GM21825 (cell line): ENCODE results near the gene AGO3.
"Not testable (repeated sequence)": the region's sequence is repeated elsewhere in the genome, so short reads cannot be mapped to it uniquely, and the experiment has no call there.

Experiments used
- ATAC-seq: cut with Tn5 transposase; IDR thresholded peaks from one replicate; pipeline ENCODE4 v1.9.1; 2021; ENCODE audit warnings: mild to moderate bottlenecking, moderate library complexity; ENCODE audit not compliant: unreplicated experiment

Gene AGO3

GRCh38 chr1:35930593-35931445 lies at the start of gene AGO3:
Gene AGO3 (plus strand): TSS chr1:35931105. CDS start chr1:35931427, 322 bp downstream.
- ATAC-seq, result peak; percentile 83

GRCh38 chr1:35881850-35882273 lies 49.0 kb upstream of the AGO3 start:
- ATAC-seq, result no peak

- no peak for ATAC-seq
Measured at GRCh38 chr1:35882586-35882944, 48.3 kb upstream of the AGO3 start.

- peak; percentile 84 for ATAC-seq
Measured at GRCh38 chr1:35882945-35883634, 47.8 kb upstream of the AGO3 start, which contains the start of gene AGO1. Gene AGO1 (plus strand): TSS chr1:35883209. CDS start chr1:35883422, 213 bp downstream.

GRCh38 chr1:35883635-35884101 lies 47.2 kb upstream of the AGO3 start:
- peak; percentile 2 for ATAC-seq

- ATAC-seq, result no peak
Measured at GRCh38 chr1:35884934-35885333, 46.0 kb upstream of the AGO3 start.

- ATAC-seq, result no peak
Measured at GRCh38 chr1:35885961-35886558, 44.8 kb upstream of the AGO3 start.

- no peak for ATAC-seq
Measured at GRCh38 chr1:35886577-35887431, 44.1 kb upstream of the AGO3 start.

- no peak for ATAC-seq
Measured at GRCh38 chr1:35887508-35887907, 43.4 kb upstream of the AGO3 start.

- ATAC-seq, result no peak
Measured at GRCh38 chr1:35888255-35888654, 42.6 kb upstream of the AGO3 start.

- ATAC-seq, result not testable (repeated sequence)
Measured at GRCh38 chr1:35888981-35889380, 41.9 kb upstream of the AGO3 start.

- no peak for ATAC-seq
Measured at GRCh38 chr1:35893051-35893879, 37.6 kb upstream of the AGO3 start.

GRCh38 chr1:35894183-35894582 lies 36.7 kb upstream of the AGO3 start:
- peak; percentile 68 for ATAC-seq

GRCh38 chr1:35894656-35895055 lies 36.2 kb upstream of the AGO3 start:
- no peak for ATAC-seq

- no peak for ATAC-seq
Measured at GRCh38 chr1:35899941-35900340, 31.0 kb upstream of the AGO3 start.

- ATAC-seq, result no peak
Measured at GRCh38 chr1:35901235-35901634, 29.7 kb upstream of the AGO3 start.

GRCh38 chr1:35902671-35903070 lies 28.2 kb upstream of the AGO3 start:
- ATAC-seq, result no peak

GRCh38 chr1:35914717-35915116 lies 16.2 kb upstream of the AGO3 start:
- no peak for ATAC-seq

- ATAC-seq, result no peak
Measured at GRCh38 chr1:35915693-35916092, 15.2 kb upstream of the AGO3 start.

- no peak for ATAC-seq
Measured at GRCh38 chr1:35923791-35924221, 7.1 kb upstream of the AGO3 start.
